ENCODE measurements around the gene C4BPA. TPM values are rescaled to one million over a fixed set of nuclear protein-coding genes. Genes with fewer than 3 reads are reported as not detected.

The C4BPA gene
- polyA plus RNA-seq, 4 donors, result 0.07 to 2.4 (median 0.22) TPM; not detected in 1

DNA sequence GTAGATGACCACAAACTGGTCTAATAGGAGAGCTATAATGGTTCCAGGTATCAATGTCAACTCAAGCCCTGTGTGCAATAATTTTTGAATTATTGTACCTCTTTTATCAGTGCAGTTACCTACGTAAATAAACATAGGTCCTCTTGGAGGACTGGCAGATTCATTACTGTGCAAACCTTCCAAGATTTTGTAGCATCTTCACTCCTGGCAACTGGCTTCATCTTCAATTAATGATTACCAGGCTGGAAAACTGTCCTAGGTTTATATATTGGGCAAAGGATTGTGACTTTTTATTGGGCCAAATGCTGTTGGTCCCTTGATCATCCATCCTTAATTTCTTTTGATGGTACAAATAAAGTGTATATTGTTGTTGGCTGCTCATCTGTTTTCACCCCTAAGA, 35.6 kb downstream of the C4BPA start:
- H3K27me3 ChIP-seq (ENCODE audit: control insufficient read depth in 3 of 3, insufficient read depth in 3 of 3, low read length in 3 of 3), result peaks cover 0 to 2% (median 0%) of the 10 kb centered on the region in 3 donors
- H3K4me3 ChIP-seq (ENCODE audit: low read depth in 1 of 3, low read length in 3 of 3), result no peak overlapping the region
- DNase-seq (no peak), FAIRE-seq (no peak)
- 70 to 93% (median 90%) methylated on average over 1 of the region's 1 CpG for WGBS, 3 donors
- no peaks in the 10 kb centered on the region for H3K4me1 ChIP-seq (ENCODE audit: control insufficient read depth in 3 of 3, insufficient read depth in 2 of 3, low read depth in 1 of 3, low read length in 2 of 3)
- no peak overlapping the region for H3K27ac ChIP-seq (ENCODE audit: low read depth in 1 of 3, low read length in 2 of 3)
- H3K36me3 ChIP-seq (ENCODE audit: control insufficient read depth in 3 of 3, insufficient read depth in 2 of 3, low read depth in 1 of 3, low read length in 3 of 3), result no peaks in the 10 kb centered on the region
- no peaks in the 10 kb centered on the region for H3K9me3 ChIP-seq (ENCODE audit: control insufficient read depth in 2 of 2, insufficient read depth in 1 of 2, low read depth in 1 of 2, low read length in 1 of 2)

DNA sequence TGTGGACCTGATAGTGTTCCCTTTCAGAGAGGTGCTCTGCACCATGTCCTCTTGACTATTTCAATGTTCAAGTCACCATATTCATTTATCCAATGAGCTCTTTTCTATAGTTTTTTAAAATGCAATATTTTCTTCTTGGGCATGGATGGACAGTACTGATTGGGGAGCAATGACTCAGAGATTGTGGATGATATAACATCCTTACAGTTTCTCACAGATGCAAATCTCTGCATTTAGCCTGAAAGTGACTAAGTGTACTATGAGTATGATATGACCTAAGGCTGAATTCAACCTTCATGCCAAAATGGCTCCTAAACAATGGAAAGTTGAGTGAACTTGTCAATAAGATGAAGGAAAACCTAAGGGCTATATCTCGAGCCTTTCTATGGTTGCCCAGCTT, 36.5 kb downstream of the C4BPA start:
- no peak overlapping the region for H3K4me3 ChIP-seq (ENCODE audit: low read depth in 1 of 3, low read length in 3 of 3)
- FAIRE-seq (no peak), DNase-seq (no peak)
- no peaks in the 10 kb centered on the region for H3K9me3 ChIP-seq (ENCODE audit: control insufficient read depth in 2 of 2, insufficient read depth in 1 of 2, low read depth in 1 of 2, low read length in 1 of 2)
- peaks cover 0 to 2% (median 0%) of the 10 kb centered on the region in 3 donors for H3K27me3 ChIP-seq (ENCODE audit: control insufficient read depth in 3 of 3, insufficient read depth in 3 of 3, low read length in 3 of 3)
- no peaks in the 10 kb centered on the region for H3K4me1 ChIP-seq (ENCODE audit: control insufficient read depth in 3 of 3, insufficient read depth in 2 of 3, low read depth in 1 of 3, low read length in 2 of 3)
- no peaks in the 10 kb centered on the region for H3K36me3 ChIP-seq (ENCODE audit: control insufficient read depth in 3 of 3, insufficient read depth in 2 of 3, low read depth in 1 of 3, low read length in 3 of 3)
- H3K27ac ChIP-seq (ENCODE audit: low read depth in 1 of 3, low read length in 2 of 3), result no peak overlapping the region
- 66 to 79% (median 77%) methylated on average over 1 of the region's 1 CpG for WGBS, 3 donors

DNA sequence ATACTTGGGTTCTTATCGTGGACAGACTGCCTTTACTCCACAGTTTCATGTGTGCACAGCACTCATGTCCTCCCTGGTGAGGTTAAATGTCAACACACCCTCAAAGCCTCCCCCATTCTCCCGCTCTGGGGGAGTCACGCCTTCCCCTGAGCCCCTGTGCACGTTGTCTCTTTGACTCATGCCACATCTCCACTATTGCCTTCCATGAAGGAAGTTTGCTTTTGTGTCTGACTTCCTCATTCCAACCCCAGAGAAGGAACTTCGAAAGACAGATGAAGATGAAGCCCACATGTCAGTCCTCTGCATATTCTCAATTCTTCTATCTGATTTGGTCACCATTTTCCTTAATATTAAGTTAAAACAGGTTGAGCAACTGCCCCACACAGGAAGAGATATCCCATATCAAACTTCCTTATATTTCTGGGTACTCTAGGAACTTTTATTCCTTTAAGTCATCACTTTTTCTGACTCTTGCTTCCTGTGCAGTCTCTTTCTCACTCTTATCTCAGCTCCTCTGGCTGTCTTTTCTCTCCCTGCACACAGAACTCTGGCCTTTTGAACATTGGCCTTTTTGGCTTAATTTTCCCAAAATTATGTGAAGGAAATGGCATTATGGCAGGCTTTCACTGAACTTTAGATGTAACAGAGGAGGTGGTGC, 41.5 kb downstream of the C4BPA start:
- DNase-seq, result no peak
- no peaks in the 10 kb centered on the region for H3K9me3 ChIP-seq (ENCODE audit: control insufficient read depth in 2 of 2, insufficient read depth in 1 of 2, low read depth in 1 of 2, low read length in 1 of 2)
- WGBS, 3 donors, result 63 to 78% (median 69%) methylated on average over 5 of the region's 5 CpGs
- H3K4me3 ChIP-seq (ENCODE audit: low read depth in 1 of 3, low read length in 3 of 3), result no peak overlapping the region
- no peak overlapping the region for H3K27ac ChIP-seq (ENCODE audit: low read depth in 1 of 3, low read length in 2 of 3)
- H3K4me1 ChIP-seq (ENCODE audit: control insufficient read depth in 3 of 3, insufficient read depth in 2 of 3, low read depth in 1 of 3, low read length in 2 of 3), result no peaks in the 10 kb centered on the region
- H3K27me3 ChIP-seq (ENCODE audit: control insufficient read depth in 3 of 3, insufficient read depth in 3 of 3, low read length in 3 of 3), result no peaks in the 10 kb centered on the region
- no peak for FAIRE-seq
- H3K36me3 ChIP-seq (ENCODE audit: control insufficient read depth in 3 of 3, insufficient read depth in 2 of 3, low read depth in 1 of 3, low read length in 3 of 3), result no peaks in the 10 kb centered on the region

DNA sequence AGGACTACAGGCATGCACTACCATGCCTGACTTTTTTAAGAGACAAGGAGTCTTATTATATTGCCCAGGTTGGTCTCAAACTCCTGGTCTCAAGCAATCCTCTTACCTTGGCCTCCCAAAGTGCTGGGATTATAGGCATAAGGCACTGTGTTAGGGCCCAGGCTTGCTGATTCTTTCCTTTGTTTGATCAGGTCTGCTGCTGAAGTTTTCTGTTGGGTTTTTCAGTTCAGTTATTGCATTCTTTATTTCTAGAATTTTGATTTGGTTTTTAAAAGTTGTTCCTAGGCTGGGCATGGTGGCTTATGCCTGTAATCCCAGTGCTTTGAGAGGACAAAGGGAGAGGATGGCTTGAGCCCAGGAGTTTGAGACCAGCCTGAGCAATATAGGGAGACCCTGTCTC, 47.9 kb downstream of the C4BPA start:
- FAIRE-seq (no peak), DNase-seq (no peak)
- Histone ChIP-seq H3K4me3 (ENCODE audit: low read depth in 1 of 3, low read length in 3 of 3) (no peak overlapping the region), H3K9me3 (ENCODE audit: control insufficient read depth in 2 of 2, insufficient read depth in 1 of 2, low read depth in 1 of 2, low read length in 1 of 2) (peaks cover 0 to 16% of the 10 kb centered on the region in 2 donors), H3K27ac (ENCODE audit: low read depth in 1 of 3, low read length in 2 of 3) (no peak overlapping the region), H3K27me3 (ENCODE audit: control insufficient read depth in 3 of 3, insufficient read depth in 3 of 3, low read length in 3 of 3) (peaks cover 0 to 2% (median 0%) of the 10 kb centered on the region in 3 donors), H3K4me1 (ENCODE audit: control insufficient read depth in 3 of 3, insufficient read depth in 2 of 3, low read depth in 1 of 3, low read length in 2 of 3) (no peaks in the 10 kb centered on the region), H3K36me3 (ENCODE audit: control insufficient read depth in 3 of 3, insufficient read depth in 2 of 3, low read depth in 1 of 3, low read length in 3 of 3) (no peaks in the 10 kb centered on the region)

DNA sequence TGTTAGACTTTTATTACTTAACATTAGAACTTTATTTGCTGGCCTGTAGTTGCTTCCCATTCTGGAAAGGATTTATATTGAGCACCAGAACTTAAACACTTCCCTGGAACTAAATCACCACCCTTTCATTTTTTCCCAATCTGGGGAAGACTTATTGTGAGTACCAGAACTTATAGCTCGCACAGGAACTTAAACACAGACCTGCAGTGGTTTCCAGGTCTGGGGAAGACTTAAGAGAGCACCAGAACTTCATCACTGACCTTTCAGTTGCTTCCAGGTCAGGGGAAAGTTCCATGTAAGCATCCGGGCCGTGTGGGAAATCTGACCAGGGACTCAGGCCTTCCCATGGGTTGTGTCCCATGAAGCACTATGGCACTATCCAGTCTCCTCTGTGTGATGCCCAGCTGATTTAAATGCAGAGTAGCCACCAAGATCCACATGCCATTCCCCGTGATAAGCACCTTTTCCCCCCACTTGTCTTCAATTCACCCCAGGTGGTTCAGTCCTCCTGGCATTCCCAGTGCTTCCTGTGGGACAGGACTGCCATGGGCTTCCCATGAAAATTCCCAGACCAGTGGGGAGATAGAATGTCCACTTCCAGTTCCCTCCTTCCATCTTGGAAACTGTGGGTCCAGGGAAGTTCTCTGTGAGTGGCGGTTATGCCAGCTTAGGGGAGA, 48.9 kb downstream of the C4BPA start:
- Histone ChIP-seq H3K27ac (ENCODE audit: low read depth in 1 of 3, low read length in 2 of 3) (no peak overlapping the region), H3K27me3 (ENCODE audit: control insufficient read depth in 3 of 3, insufficient read depth in 3 of 3, low read length in 3 of 3) (peaks cover 0 to 2% (median 0%) of the 10 kb centered on the region in 3 donors), H3K4me3 (ENCODE audit: low read depth in 1 of 3, low read length in 3 of 3) (no peak overlapping the region), H3K36me3 (ENCODE audit: control insufficient read depth in 3 of 3, insufficient read depth in 2 of 3, low read depth in 1 of 3, low read length in 3 of 3) (no peaks in the 10 kb centered on the region), H3K4me1 (ENCODE audit: control insufficient read depth in 3 of 3, insufficient read depth in 2 of 3, low read depth in 1 of 3, low read length in 2 of 3) (no peaks in the 10 kb centered on the region), H3K9me3 (ENCODE audit: control insufficient read depth in 2 of 2, insufficient read depth in 1 of 2, low read depth in 1 of 2, low read length in 1 of 2) (peaks cover 0 to 21% of the 10 kb centered on the region in 2 donors)
- FAIRE-seq (no peak), DNase-seq (no peak)
- WGBS, 3 donors, result 80 to 94% (median 92%) methylated on average over 5 of the region's 5 CpGs

DNA sequence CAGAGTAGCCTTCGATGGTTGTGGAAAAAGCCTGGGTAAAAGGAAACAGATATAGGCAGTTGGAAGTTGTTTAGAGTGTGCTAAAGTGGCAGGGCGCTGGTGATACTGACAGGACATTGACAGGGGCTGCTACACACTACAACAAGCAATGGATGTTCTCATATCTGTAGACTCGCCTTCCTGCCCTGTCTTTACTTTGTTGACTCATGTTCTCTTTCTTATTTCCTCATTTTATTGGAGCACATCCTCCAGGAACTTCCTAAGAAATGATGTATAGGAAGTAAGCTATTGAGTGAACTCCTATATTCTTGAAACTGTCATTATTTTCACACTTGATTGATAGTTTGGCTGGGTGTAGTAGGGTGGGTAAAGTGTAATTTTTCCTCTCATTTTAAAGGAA, 51.0 kb downstream of the C4BPA start:
- DNase-seq, result no peak
- H3K4me3 ChIP-seq (ENCODE audit: low read depth in 1 of 3, low read length in 3 of 3), result no peak overlapping the region
- H3K27ac ChIP-seq (ENCODE audit: low read depth in 1 of 3, low read length in 2 of 3), result no peak overlapping the region
- no peak for FAIRE-seq
- H3K27me3 ChIP-seq (ENCODE audit: control insufficient read depth in 3 of 3, insufficient read depth in 3 of 3, low read length in 3 of 3), result peaks cover 0 to 2% (median 0%) of the 10 kb centered on the region in 3 donors
- no peaks in the 10 kb centered on the region for H3K4me1 ChIP-seq (ENCODE audit: control insufficient read depth in 3 of 3, insufficient read depth in 2 of 3, low read depth in 1 of 3, low read length in 2 of 3)
- 60 to 75% (median 65%) methylated on average over 3 of the region's 3 CpGs for WGBS, 3 donors
- H3K36me3 ChIP-seq (ENCODE audit: control insufficient read depth in 3 of 3, insufficient read depth in 2 of 3, low read depth in 1 of 3, low read length in 3 of 3), result no peaks in the 10 kb centered on the region
- H3K9me3 ChIP-seq (ENCODE audit: control insufficient read depth in 2 of 2, insufficient read depth in 1 of 2, low read depth in 1 of 2, low read length in 1 of 2), result peaks cover 0 to 21% of the 10 kb centered on the region in 2 donors

DNA sequence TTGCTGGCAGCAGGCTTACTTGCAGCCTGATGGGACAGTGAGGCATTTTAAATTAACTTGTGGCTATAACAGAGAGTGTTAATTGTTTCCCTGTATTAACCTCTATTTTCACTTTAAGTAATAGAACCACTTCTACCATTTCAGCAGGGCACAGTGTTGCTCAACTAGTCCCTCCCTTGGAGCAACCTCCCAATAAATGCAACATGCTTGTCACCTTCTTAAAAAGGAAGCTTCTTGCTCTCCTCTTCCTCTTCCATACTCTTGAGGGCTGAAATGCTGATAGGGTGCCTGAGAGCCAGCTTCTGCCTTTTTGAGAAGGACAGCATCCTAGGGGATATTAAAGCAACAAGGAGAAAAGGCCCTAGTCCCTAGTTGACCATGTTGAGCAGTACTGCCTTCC, 52.1 kb downstream of the C4BPA start:
- Histone ChIP-seq H3K27ac (ENCODE audit: low read depth in 1 of 3, low read length in 2 of 3) (no peak overlapping the region), H3K9me3 (ENCODE audit: control insufficient read depth in 2 of 2, insufficient read depth in 1 of 2, low read depth in 1 of 2, low read length in 1 of 2) (peaks cover 0 to 21% of the 10 kb centered on the region in 2 donors), H3K36me3 (ENCODE audit: control insufficient read depth in 3 of 3, insufficient read depth in 2 of 3, low read depth in 1 of 3, low read length in 3 of 3) (no peaks in the 10 kb centered on the region), H3K4me1 (ENCODE audit: control insufficient read depth in 3 of 3, insufficient read depth in 2 of 3, low read depth in 1 of 3, low read length in 2 of 3) (no peaks in the 10 kb centered on the region), H3K4me3 (ENCODE audit: low read depth in 1 of 3, low read length in 3 of 3) (no peak overlapping the region), H3K27me3 (ENCODE audit: control insufficient read depth in 3 of 3, insufficient read depth in 3 of 3, low read length in 3 of 3) (peaks cover 0 to 2% (median 0%) of the 10 kb centered on the region in 3 donors)
- no peak for FAIRE-seq
- no peak for DNase-seq

DNA sequence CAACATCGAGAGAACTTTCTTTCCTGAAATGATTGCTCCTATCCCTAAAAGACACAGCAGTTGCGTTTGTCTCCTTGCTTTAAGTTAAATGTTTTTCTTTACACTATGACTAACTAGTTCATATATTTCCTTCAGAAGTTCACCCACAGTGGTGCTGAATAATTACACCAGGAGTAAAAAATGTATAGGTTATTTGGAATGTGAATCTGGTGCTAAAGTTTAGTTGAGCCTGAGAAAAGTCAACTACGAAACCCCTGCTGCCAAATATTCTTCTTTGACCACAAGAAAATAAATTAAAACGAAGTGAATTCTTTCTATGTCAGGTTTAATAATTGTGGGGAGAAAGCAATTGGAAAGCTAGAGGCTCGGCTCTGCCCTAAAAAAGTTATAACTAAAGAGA, 52.8 kb downstream of the C4BPA start:
- 82 to 91% (median 89%) methylated on average over 5 of the region's 5 CpGs for WGBS, 3 donors

More for the DNA sequence above, 52.8 kb downstream of the C4BPA start:
- Histone ChIP-seq H3K27me3 (ENCODE audit: control insufficient read depth in 3 of 3, insufficient read depth in 3 of 3, low read length in 3 of 3) (peaks cover 0 to 2% (median 0%) of the 10 kb centered on the region in 3 donors), H3K9me3 (ENCODE audit: control insufficient read depth in 2 of 2, insufficient read depth in 1 of 2, low read depth in 1 of 2, low read length in 1 of 2) (peaks cover 0 to 15% of the 10 kb centered on the region in 2 donors), H3K36me3 (ENCODE audit: control insufficient read depth in 3 of 3, insufficient read depth in 2 of 3, low read depth in 1 of 3, low read length in 3 of 3) (no peaks in the 10 kb centered on the region), H3K27ac (ENCODE audit: low read depth in 1 of 3, low read length in 2 of 3) (no peak overlapping the region), H3K4me1 (ENCODE audit: control insufficient read depth in 3 of 3, insufficient read depth in 2 of 3, low read depth in 1 of 3, low read length in 2 of 3) (no peaks in the 10 kb centered on the region), H3K4me3 (ENCODE audit: low read depth in 1 of 3, low read length in 3 of 3) (no peak overlapping the region)
- FAIRE-seq, result no peak
- DNase-seq, result no peak
